Endothelial cell of umbilical vein (primary cell): Measurements from ENCODE around the gene KAT7. TPM values are rescaled to one million over a fixed set of nuclear protein-coding genes. Genes with fewer than 3 reads are reported as not detected.

ENCODE experiments used
- BruUV-seq: library from RNA; stranded (reverse); fragments of 400-500 nt; replicated peaks from 2 replicates; lab custom pipeline; 2021; lab: Mats Ljungman, UMichigan
- CTCF ChIA-PET: fragments of 300-600, 350-600 bp; sonication (Branson Sonifier 250); formaldehyde crosslinking; loops from one replicate; lab custom pipeline; 2021; ENCODE audit warnings: antibody characterized with exemption, inconsistent platforms; lab: Charles Lee
- POLR2A ChIA-PET: fragments of 300-600, 350-600 bp; sonication (Branson Sonifier 250); formaldehyde crosslinking; loops from one replicate; lab custom pipeline; 2021; ENCODE audit warnings: antibody characterized with exemption, inconsistent platforms; lab: Charles Lee
- DNase-seq: peaks from one replicate; pipeline ENCODE4 v3.0.0-alpha.2; 2011; ENCODE audit warnings: low read depth, low spot score
- FAIRE-seq: peaks from 2 replicates; lab custom pipeline; 2011; peaks lifted over from hg19 to GRCh38; lab: Jason Lieb, UNC
- H2AFZ ChIP-seq: 2 replicates; pipeline ENCODE4 v1.6.0; 2012; ENCODE audit warnings: low read depth, low read length, control low read depth, inconsistent platforms
- H3K27ac ChIP-seq: 2 replicates; pipeline ENCODE4 v1.5.1; 2011; ENCODE audit warnings: low read depth, mild to moderate bottlenecking, control low read depth, low read length, moderate library complexity; ENCODE audit not compliant: insufficient read depth
- H3K27me3 ChIP-seq, 2 experiments: 2 replicates each; pipeline versions ENCODE4 v1.6.0 to v1.6.1; 2011; ENCODE audit warnings: low read length in 2 of 2, mixed read lengths in 1 of 2; ENCODE audit not compliant: control insufficient read depth in 2 of 2, insufficient read depth in 2 of 2
- H3K36me3 ChIP-seq, 2 experiments: 2 replicates in 1 of 2; 3 replicates in 1 of 2; pipeline ENCODE4 v1.5.1; 2011; ENCODE audit warnings: low read length in 2 of 2, mild to moderate bottlenecking in 1 of 2, moderate library complexity in 1 of 2; ENCODE audit not compliant: control insufficient read depth in 2 of 2, insufficient read depth in 2 of 2; ENCODE audit errors: extremely low read depth in 1 of 2
- H3K4me1 ChIP-seq: 3 replicates; pipeline ENCODE4 v1.5.1; 2011; ENCODE audit warnings: mild to moderate bottlenecking, low read length; ENCODE audit not compliant: control insufficient read depth, insufficient read depth; ENCODE audit errors: extremely low read depth
- H3K4me2 ChIP-seq: 2 replicates; pipeline ENCODE4 v1.6.1; 2011; ENCODE audit warnings: low read length, control low read depth, mixed read lengths; ENCODE audit not compliant: insufficient read depth
- H3K4me3 ChIP-seq, 3 experiments: fragments of 200-600 bp in 1 of 3; sonication (generic), shearing (Covaris generic) in 1 of 3; replicated peaks in 1 of 3; 2 replicates each; pipeline ENCODE4 v1.5.1; 2011 to 2016; ENCODE audit warnings: control low read depth in 3 of 3, low read length in 3 of 3, mild to moderate bottlenecking in 2 of 3, inconsistent platforms in 1 of 3, low read depth in 1 of 3, moderate library complexity in 1 of 3; ENCODE audit not compliant: insufficient read depth in 1 of 3
- H3K79me2 ChIP-seq: 2 replicates; pipeline ENCODE4 v1.6.0; 2012; ENCODE audit warnings: low read length, inconsistent platforms; ENCODE audit not compliant: control insufficient read depth, insufficient read depth
- H3K9ac ChIP-seq: replicated peaks from 2 replicates; pipeline ENCODE3; 2011; ENCODE audit warnings: low read length, control low read depth; ENCODE audit not compliant: insufficient read depth; ENCODE audit errors: extremely low read depth
- H3K9me1 ChIP-seq: replicated peaks from 3 replicates; pipeline ENCODE4 v1.6.0; 2011; ENCODE audit warnings: mild to moderate bottlenecking, low read length; ENCODE audit not compliant: control insufficient read depth, insufficient read depth; ENCODE audit errors: extremely low read depth
- H3K9me3 ChIP-seq: replicated peaks from 2 replicates; pipeline ENCODE4 v1.5.1; 2012; ENCODE audit warnings: low read length, inconsistent platforms; ENCODE audit not compliant: control insufficient read depth, insufficient read depth
- H4K20me1 ChIP-seq: replicated peaks from 2 replicates; pipeline ENCODE3; 2011; ENCODE audit warnings: mild to moderate bottlenecking, low read length; ENCODE audit not compliant: control insufficient read depth, insufficient read depth; ENCODE audit errors: extremely low read depth
- EZH2 ChIP-seq: IDR thresholded peaks from 2 replicates; pipeline ENCODE4 v1.6.1; 2012; ENCODE audit warnings: borderline replicate concordance, low read depth, mild to moderate bottlenecking, moderate library complexity, low read length, inconsistent platforms; ENCODE audit not compliant: severe bottlenecking
- FOS ChIP-seq: IDR thresholded peaks from 2 replicates; pipeline ENCODE4 v1.6.1; 2011; ENCODE audit warnings: mild to moderate bottlenecking, low read length, moderate library complexity, borderline replicate concordance; ENCODE audit not compliant: insufficient read depth
- GATA2 ChIP-seq: IDR thresholded peaks from 2 replicates; pipeline ENCODE4 v1.7.0; 2011; ENCODE audit warnings: low read depth, mild to moderate bottlenecking, moderate library complexity, mixed read lengths, low read length; ENCODE audit not compliant: insufficient read length, insufficient read depth
- JUN ChIP-seq: IDR thresholded peaks from 2 replicates; pipeline ENCODE4 v1.6.1; 2011; ENCODE audit warnings: borderline replicate concordance, low read depth; ENCODE audit not compliant: insufficient read length, insufficient read depth
- MYC ChIP-seq: IDR thresholded peaks from one replicate; pipeline ENCODE4 v1.6.1; 2011; ENCODE audit warnings: mild to moderate bottlenecking, low read depth, low read length
- POLR2A ChIP-seq: IDR thresholded peaks from 2 replicates; pipeline ENCODE4 v1.6.1; 2012; ENCODE audit warnings: low read depth, mild to moderate bottlenecking, control low read depth, low read length
- POLR2AphosphoS5 ChIP-seq: IDR thresholded peaks from 2 replicates; pipeline ENCODE4 v1.6.1; 2012; ENCODE audit warnings: low read depth, mild to moderate bottlenecking, control low read depth, low read length, moderate library complexity; ENCODE audit not compliant: insufficient read depth
- dilution Hi-C: fragments of 300-500 bp; cut with MboI; formaldehyde crosslinking; loops from one replicate; pipeline ENCODE4 v1.15.0; 2019; ENCODE audit warnings: low sequenced_read_pairs; ENCODE audit not compliant: extremely low pct_ligation_motif_present
- intact Hi-C: fragments of 100-400 bp; cut with micrococcal nuclease; formaldehyde crosslinking; loops from one replicate; pipeline ENCODE4 v1.10.0; 2022
- polyA plus RNA-seq, 4 experiments: library from polyadenylated mRNA; depleted of rRNA in 3 of 4; stranded (reverse) in 3 of 4; unstranded in 1 of 4; fragments of >200 nt; gene quantifications; 2 replicates each; pipeline versions ENCODE4 v1.2.1 to v1.2.3, GENCODE V29; 2011 to 2012; ENCODE audit warnings: missing spikeins in 1 of 4
- total RNA-seq: library from RNA; stranded (reverse); gene quantifications from 2 replicates; pipeline ENCODE4 v1.2.3, GENCODE V29; 2021
- TF ChIP-seq, protein P1 (sequence below), 2 donors: IDR thresholded peaks; 1 replicate in 1 of 2; 2 replicates in 1 of 2; pipeline ENCODE4 v1.5.1; 2011; ENCODE audit warnings: low read length in 2 of 2, mild to moderate bottlenecking in 2 of 2, moderate library complexity in 2 of 2, control low read depth in 1 of 2, inconsistent platforms in 1 of 2, low read depth in 1 of 2; ENCODE audit not compliant: insufficient read depth in 1 of 2; ENCODE audit errors: extremely low read depth in 1 of 2
- TF ChIP-seq, protein P2 (sequence below): IDR thresholded peaks from 2 replicates; pipeline ENCODE4 v1.6.1; 2011; ENCODE audit not compliant: insufficient read depth, insufficient read length

The KAT7 gene
- total and polyA plus RNA-seq, 2 donors (not counting 3 experiments of a cell fraction or from before 2014, with no cell fraction given), result 44.5 to 66.2 TPM

DNA sequence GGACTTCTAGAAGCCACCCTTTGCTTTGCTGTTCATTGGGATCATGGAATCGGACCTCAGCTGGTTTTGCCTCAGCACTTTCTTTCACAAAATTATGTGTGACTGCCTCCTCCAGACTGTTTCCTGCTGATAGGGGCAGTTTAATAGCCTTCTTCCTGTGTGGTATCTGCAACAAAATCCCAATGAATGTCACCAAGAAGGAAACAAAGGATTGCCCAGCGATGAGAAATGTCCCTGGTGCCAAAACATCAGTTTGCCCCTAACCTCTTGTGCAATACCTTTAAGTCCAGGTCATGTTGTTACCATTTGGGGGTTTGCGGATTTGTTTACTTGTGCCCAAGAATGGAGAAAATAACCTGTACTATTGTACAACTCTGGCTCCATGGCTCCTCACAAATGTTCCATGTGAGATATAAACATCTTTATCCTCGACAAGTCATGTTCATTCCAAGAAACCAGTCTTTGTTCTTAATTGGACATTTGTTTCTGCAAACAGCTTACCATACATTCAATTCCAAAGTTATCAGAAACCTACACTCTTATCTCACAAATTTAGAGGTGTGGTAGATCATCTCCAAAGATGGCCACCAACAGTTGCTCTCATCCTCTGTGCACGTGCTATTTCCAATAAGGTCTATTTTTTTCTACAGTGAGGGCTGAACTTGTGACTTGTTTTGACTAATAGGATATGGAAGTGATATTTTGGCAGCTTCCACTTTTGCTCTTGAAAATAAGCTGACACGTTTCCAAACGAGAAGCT lies 44.5 kb downstream of the KAT7 start:
- Histone ChIP-seq H3K27me3 (no peaks in the 10 kb centered on the region), H3K9me1 (no peaks in the 10 kb centered on the region), H4K20me1 (no peaks in the 10 kb centered on the region), H3K79me2 (no peaks in the 10 kb centered on the region), H3K36me3 (peaks cover 2 to 9% of the 10 kb centered on the region in 2 experiments), H3K9me3 (no peaks in the 10 kb centered on the region), H3K27ac (peak overlapping the region; percentile 77), H3K4me3 (no peak overlapping the region), H3K9ac (peak overlapping the region; percentile 44), H2AFZ (no peak overlapping the region), H3K4me1 (peaks cover 94% of the 10 kb centered on the region), H3K4me2 (peak overlapping the region; percentile 29)
- dilution Hi-C loops, result no loop called here
- no TSS peak for BruUV-seq
- TF ChIP-seq JUN (peak; percentile 65), POLR2A (peak; percentile 87), POLR2AphosphoS5 (peak; percentile 94), GATA2 (peak; percentile 97), MYC (no peak), FOS (peak; percentile 36), EZH2 (no peak)
- TF ChIP-seq, protein P1, sequence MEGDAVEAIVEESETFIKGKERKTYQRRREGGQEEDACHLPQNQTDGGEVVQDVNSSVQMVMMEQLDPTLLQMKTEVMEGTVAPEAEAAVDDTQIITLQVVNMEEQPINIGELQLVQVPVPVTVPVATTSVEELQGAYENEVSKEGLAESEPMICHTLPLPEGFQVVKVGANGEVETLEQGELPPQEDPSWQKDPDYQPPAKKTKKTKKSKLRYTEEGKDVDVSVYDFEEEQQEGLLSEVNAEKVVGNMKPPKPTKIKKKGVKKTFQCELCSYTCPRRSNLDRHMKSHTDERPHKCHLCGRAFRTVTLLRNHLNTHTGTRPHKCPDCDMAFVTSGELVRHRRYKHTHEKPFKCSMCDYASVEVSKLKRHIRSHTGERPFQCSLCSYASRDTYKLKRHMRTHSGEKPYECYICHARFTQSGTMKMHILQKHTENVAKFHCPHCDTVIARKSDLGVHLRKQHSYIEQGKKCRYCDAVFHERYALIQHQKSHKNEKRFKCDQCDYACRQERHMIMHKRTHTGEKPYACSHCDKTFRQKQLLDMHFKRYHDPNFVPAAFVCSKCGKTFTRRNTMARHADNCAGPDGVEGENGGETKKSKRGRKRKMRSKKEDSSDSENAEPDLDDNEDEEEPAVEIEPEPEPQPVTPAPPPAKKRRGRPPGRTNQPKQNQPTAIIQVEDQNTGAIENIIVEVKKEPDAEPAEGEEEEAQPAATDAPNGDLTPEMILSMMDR (IDR thresholded peaks at IDR 0.05; ENCODE audit: extremely low read depth in 1 of 2, insufficient read depth in 1 of 2, low read depth in 1 of 2, low read length in 2 of 2), result no peak
- TF ChIP-seq, protein P2, sequence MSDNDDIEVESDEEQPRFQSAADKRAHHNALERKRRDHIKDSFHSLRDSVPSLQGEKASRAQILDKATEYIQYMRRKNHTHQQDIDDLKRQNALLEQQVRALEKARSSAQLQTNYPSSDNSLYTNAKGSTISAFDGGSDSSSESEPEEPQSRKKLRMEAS, result peak; percentile 67
- DNase-seq (peak; percentile 97), FAIRE-seq (peak; percentile 99)
- POLR2A ChIA-PET, result interaction anchor here (1.0 kb wide), 1 partner anchor 69 kb away, joined by 7 read pairs; the partner anchor contains the start of gene FAM117A
- intact Hi-C loops, result loop anchor here (1.0 to 2.0 kb wide), 3 partner anchors 12 to 44 kb away; no protein-coding TSS in a partner anchor
- CTCF ChIA-PET, result interaction anchor here (0.8 to 3.0 kb wide), 7 partner anchors 10 to 263 kb away, joined by 3 to 10 read pairs (median 4); no protein-coding TSS in a partner anchor
